Erythroblast (primary cell): ENCODE data around the gene HM13.
"Not testable (repeated sequence)": the region's sequence is repeated elsewhere in the genome, so short reads cannot be mapped to it uniquely, and the experiment has no call there.

ENCODE experiments used
- GATA1 ChIP-seq: IDR thresholded peaks from 2 replicates; pipeline ENCODE4 v1.6.1; 2011; ENCODE audit warnings: low read depth, mild to moderate bottlenecking, control low read depth, low read length, moderate library complexity
- POLR2A ChIP-seq: IDR thresholded peaks from 2 replicates; pipeline ENCODE4 v1.6.1; 2011; ENCODE audit warnings: mild to moderate bottlenecking, low read length

DNA sequence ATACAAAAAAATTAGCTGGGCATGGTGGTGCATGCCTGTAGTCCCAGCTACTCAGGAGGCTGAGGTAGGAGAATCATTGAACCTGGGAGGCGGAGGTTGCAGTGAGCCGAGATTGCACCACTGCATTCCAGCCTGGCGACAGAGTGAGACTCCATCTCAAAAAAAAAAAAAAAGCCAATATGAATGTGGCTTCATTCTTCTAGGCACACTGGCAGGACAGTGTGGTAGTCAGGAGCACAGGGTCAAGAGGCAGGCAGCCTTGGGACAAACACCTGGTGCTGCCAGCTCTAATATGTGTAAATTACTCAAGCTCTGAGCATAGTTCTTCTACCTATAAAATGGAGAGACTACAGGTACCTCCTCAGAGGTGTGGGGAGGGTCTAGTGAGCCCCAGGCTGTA, 25.4 kb downstream of the HM13 start:
- TF ChIP-seq POLR2A, GATA1: not testable (repeated sequence)
